PC-9 (cell line): ENCODE results near the gene RGPD3. TPM values are rescaled to one million over a fixed set of nuclear protein-coding genes. Genes with fewer than 3 reads are reported as not detected.

ENCODE experiments used
- BruUV-seq: library from RNA; stranded (reverse); fragments of 400-500 nt; replicated peaks from 2 replicates; lab custom pipeline; 2021; lab: Mats Ljungman, UMichigan
- CTCF ChIA-PET: fragments of 300-600 bp; sonication (Branson Sonifier 250); formaldehyde crosslinking; loops from one replicate; lab custom pipeline; 2022; ENCODE audit warnings: antibody characterized with exemption; lab: Charles Lee
- POLR2A ChIA-PET: fragments of 300-600 bp; sonication (Branson Sonifier 250); formaldehyde crosslinking; loops from one replicate; lab custom pipeline; 2022; ENCODE audit warnings: antibody characterized with exemption; ENCODE audit not compliant: unreplicated experiment; lab: Charles Lee
- DNase-seq, 2 experiments: peaks; one replicate each; pipeline versions ENCODE4 v3.0.0 to v3.0.0-alpha.2; 2015 to 2022; ENCODE audit warnings: mixed read lengths in 1 of 2
- H2AFZ ChIP-seq: fragments of 200-600 bp; sonication (generic); 2 replicates; pipeline ENCODE4 v1.8.1; 2017; ENCODE audit warnings: antibody characterized with exemption
- H3F3A ChIP-seq: fragments of 200-600 bp; sonication (generic); 2 replicates; pipeline ENCODE4 v1.8.1; 2017; ENCODE audit warnings: antibody characterized with exemption, mild to moderate bottlenecking, low read depth; ENCODE audit not compliant: insufficient read depth
- H3K27ac ChIP-seq: fragments of 200-600 bp; sonication (generic); 2 replicates; pipeline ENCODE4 v1.6.1; 2016; ENCODE audit warnings: mixed run types
- H3K27me3 ChIP-seq: fragments of 200-600 bp; sonication (generic); 2 replicates; pipeline ENCODE4 v1.6.1; 2016; ENCODE audit warnings: low read depth, mixed run types; ENCODE audit not compliant: insufficient read depth
- H3K36me3 ChIP-seq: fragments of 200-600 bp; sonication (generic); 2 replicates; pipeline ENCODE4 v1.6.1; 2016; ENCODE audit warnings: low read depth, mixed run types
- H3K4me1 ChIP-seq: fragments of 200-600 bp; sonication (generic); replicated peaks from 2 replicates; pipeline ENCODE4 v1.6.1; 2016; ENCODE audit warnings: mixed run types; ENCODE audit not compliant: insufficient read depth
- H3K4me2 ChIP-seq: fragments of 200-600 bp; sonication (generic); 2 replicates; pipeline ENCODE4 v1.6.1; 2017; ENCODE audit warnings: mixed run types
- H3K4me3 ChIP-seq: fragments of 200-600 bp; sonication (generic); 2 replicates; pipeline ENCODE4 v1.6.1; 2016; ENCODE audit warnings: mixed run types
- H3K79me2 ChIP-seq: fragments of 200-600 bp; sonication (generic); 2 replicates; pipeline ENCODE4 v1.6.1; 2017; ENCODE audit warnings: low read depth, mixed run types
- H3K9me2 ChIP-seq: fragments of 200-600 bp; sonication (generic); 2 replicates; pipeline ENCODE4 v1.8.1; 2017; ENCODE audit warnings: mild to moderate bottlenecking; ENCODE audit not compliant: insufficient read depth
- H3K9me3 ChIP-seq: fragments of 200-600 bp; sonication (generic); 2 replicates; pipeline ENCODE4 v1.8.1; 2016; ENCODE audit warnings: low read depth; ENCODE audit not compliant: insufficient read depth
- H4K20me1 ChIP-seq: fragments of 200-600 bp; sonication (generic); 2 replicates; pipeline ENCODE4 v1.8.1; 2017; ENCODE audit not compliant: insufficient read depth
- CTCF ChIP-seq: fragments of 200-600 bp; sonication (generic); conservative IDR thresholded peaks from 2 replicates; pipeline ENCODE4 v1.6.1; 2017; ENCODE audit warnings: mixed run types, antibody characterized with exemption, mild to moderate bottlenecking, moderate library complexity
- EZH2 ChIP-seq: fragments of 200-600 bp; sonication (generic); IDR thresholded peaks from 2 replicates; pipeline ENCODE4 v1.8.0; 2017; ENCODE audit warnings: antibody characterized with exemption, low read depth
- intact Hi-C: fragments of 100-400 bp; cut with micrococcal nuclease; formaldehyde crosslinking; loops from one replicate; pipeline ENCODE4 v1.10.0; 2022; ENCODE audit not compliant: unreplicated experiment
- total RNA-seq: library from RNA; stranded (reverse); gene quantifications from 2 replicates; pipeline ENCODE4 v1.2.3, GENCODE V29; 2021

The RGPD3 gene
- total RNA-seq, 1 experiment from 2014 or later: 0.09 TPM

DNA sequence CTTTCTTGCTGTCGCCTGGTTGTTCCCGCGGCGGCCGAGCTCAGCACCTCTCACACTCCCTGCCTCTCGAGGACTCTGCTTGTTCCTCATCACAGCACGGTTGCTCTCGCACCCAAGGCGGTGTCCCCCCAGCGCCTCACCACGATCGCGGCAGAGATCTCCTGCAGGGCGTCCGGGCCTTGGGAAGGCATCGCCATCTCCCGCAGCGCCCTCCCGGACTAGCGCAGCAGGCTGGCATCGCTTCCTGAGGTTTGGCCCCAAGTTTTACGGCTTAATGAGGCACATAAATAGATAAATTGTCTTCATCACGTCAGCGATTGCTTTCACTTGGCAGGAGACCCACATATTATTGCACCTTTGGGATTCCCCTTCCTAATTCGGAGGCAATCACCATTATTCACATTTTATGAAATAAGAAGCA, 125.4 kb downstream of the RGPD3 start:
- ChIA-PET POLR2A (no interaction called here), CTCF (no interaction called here)

GRCh38 chr2:106341666-106342065, 126.5 kb downstream of the RGPD3 start:
- Histone ChIP-seq H3K9me2 (no peaks in the 10 kb centered on the region), H3K4me3 (no peak overlapping the region), H3K27ac (no peak overlapping the region), H2AFZ (no peak overlapping the region), H3K4me2 (no peak overlapping the region), H3K27me3 (peaks cover 89% of the 10 kb centered on the region), H3F3A (no peaks in the 10 kb centered on the region), H3K4me1 (no peaks in the 10 kb centered on the region), H3K36me3 (no peaks in the 10 kb centered on the region), H3K79me2 (no peaks in the 10 kb centered on the region), H3K9me3 (no peaks in the 10 kb centered on the region), H4K20me1 (no peaks in the 10 kb centered on the region)
- intact Hi-C loops: no loop called here
- no peak for DNase-seq
- CTCF ChIA-PET: no interaction called here
- BruUV-seq: no TSS peak
- TF ChIP-seq CTCF (no peak), EZH2 (no peak)
- POLR2A ChIA-PET: no interaction called here

More for the DNA sequence above, 125.4 kb downstream of the RGPD3 start:
- Histone ChIP-seq H3K79me2 (no peaks in the 10 kb centered on the region), H3K36me3 (no peaks in the 10 kb centered on the region), H3K4me3 (no peak overlapping the region), H4K20me1 (no peaks in the 10 kb centered on the region), H2AFZ (no peak overlapping the region), H3K27ac (no peak overlapping the region), H3K4me1 (no peaks in the 10 kb centered on the region), H3K4me2 (no peak overlapping the region), H3K9me2 (no peaks in the 10 kb centered on the region), H3F3A (no peaks in the 10 kb centered on the region), H3K9me3 (no peaks in the 10 kb centered on the region), H3K27me3 (peaks cover 83% of the 10 kb centered on the region)
- BruUV-seq: no TSS peak
- DNase-seq: no peak
- intact Hi-C loops: no loop called here
- TF ChIP-seq EZH2 (no peak), CTCF (no peak)

Other genes starting within 250 kb of the RGPD3 start
- not detected in 2 replicates for gene CD8B2, start 19.0 kb upstream of the RGPD3 start, total RNA-seq